ENCODE measurements around the gene PPP1R36. TPM values are rescaled to one million over a fixed set of nuclear protein-coding genes. Genes with fewer than 3 reads are reported as not detected.

PPP1R36 gene
- total and polyA plus RNA-seq, 2 of the 8 experiments (the other 6 are each of a cell fraction or from before 2014, with no cell fraction given) = 0.39 to 0.93 TPM

DNA sequence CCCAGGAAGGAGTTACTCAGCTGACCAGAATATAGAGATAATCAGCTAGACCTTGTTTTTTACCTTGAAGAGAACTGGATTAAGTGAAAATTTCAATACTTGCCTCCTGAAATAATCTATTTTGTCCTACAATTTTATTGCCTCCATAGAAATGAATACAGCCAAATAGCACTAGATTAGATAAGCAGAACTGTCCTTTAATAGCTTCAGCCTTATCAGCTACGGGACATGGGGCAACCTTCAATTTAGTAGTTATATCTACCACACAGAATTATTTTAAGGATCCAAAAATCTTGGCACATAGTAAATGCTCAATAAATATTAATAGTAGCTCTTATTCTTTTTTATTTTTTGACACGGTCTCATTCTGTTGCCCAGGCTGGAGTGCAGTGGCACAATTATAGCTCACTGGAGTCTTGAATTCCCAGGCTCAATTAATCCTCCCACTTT is 87.2 kb downstream of the PPP1R36 start (continued):
- TF ChIP-seq POLR2A (IDR thresholded peaks at IDR 0.05; ENCODE audit: control extremely low read depth in 1 of 2, low read depth in 2 of 2, low read length in 2 of 2) (no peak), YY1 (IDR thresholded peaks at IDR 0.05; ENCODE audit: low read depth, low read length) (no peak), SUZ12 (IDR thresholded peaks at IDR 0.05; ENCODE audit: low read length) (no peak), EGR1 (IDR thresholded peaks at IDR 0.05; ENCODE audit: borderline replicate concordance, low read depth, low read length) (no peak), BACH1 (IDR thresholded peaks at IDR 0.05; ENCODE audit: low read length) (no peak), EP300 (IDR thresholded peaks at IDR 0.05; ENCODE audit: borderline replicate concordance in 1 of 2, low read depth in 2 of 2, low read length in 2 of 2) (no peak)
